Keratinocyte (primary cell): ENCODE measurements around the gene ACBD4. TPM values are rescaled to one million over a fixed set of nuclear protein-coding genes. Genes with fewer than 3 reads are reported as not detected.

Experiments used
- DNase-seq: peaks from one replicate; pipeline ENCODE4 v3.0.0-alpha.2; 2011; ENCODE audit warnings: low read depth, missing footprints, low spot score
- FAIRE-seq: peaks from 2 replicates; lab custom pipeline; 2011; peaks lifted over from hg19 to GRCh38; lab: Jason Lieb, UNC
- H2AFZ ChIP-seq: 2 replicates; pipeline ENCODE4 v1.6.0; 2012; ENCODE audit warnings: low read length, control low read depth, inconsistent platforms; ENCODE audit not compliant: control insufficient read depth
- H3K27ac ChIP-seq: 2 replicates; pipeline ENCODE4 v1.5.1; 2011; ENCODE audit warnings: low read length; ENCODE audit not compliant: control insufficient read depth, insufficient read depth
- H3K27me3 ChIP-seq: 3 replicates; pipeline ENCODE4 v1.6.0; 2011; ENCODE audit warnings: low read length; ENCODE audit not compliant: control insufficient read depth, insufficient read depth; ENCODE audit errors: extremely low read depth
- H3K36me3 ChIP-seq, 2 experiments: 2 replicates in 1 of 2; 3 replicates in 1 of 2; pipeline ENCODE4 v1.5.1; 2011; ENCODE audit warnings: low read length in 2 of 2, mild to moderate bottlenecking in 1 of 2; ENCODE audit not compliant: control insufficient read depth in 2 of 2, insufficient read depth in 2 of 2; ENCODE audit errors: extremely low read depth in 1 of 2
- H3K4me1 ChIP-seq: 3 replicates; pipeline ENCODE4 v1.5.1; 2011; ENCODE audit warnings: low read length; ENCODE audit not compliant: control insufficient read depth, insufficient read depth; ENCODE audit errors: extremely low read depth
- H3K4me2 ChIP-seq: 3 replicates; pipeline ENCODE4 v1.6.0; 2011; ENCODE audit warnings: low read depth, low read length; ENCODE audit not compliant: control insufficient read depth, insufficient read depth; ENCODE audit errors: extremely low read depth
- H3K4me3 ChIP-seq, 3 experiments: fragments of 200-600 bp in 1 of 3; sonication (generic) in 1 of 3; 2 replicates in 2 of 3; 3 replicates in 1 of 3; pipeline ENCODE4 v1.5.1; 2011 to 2016; ENCODE audit warnings: low read length in 3 of 3, mild to moderate bottlenecking in 3 of 3, control low read depth in 2 of 3, inconsistent platforms in 1 of 3, low read depth in 1 of 3, mixed read lengths in 1 of 3, mixed run types in 1 of 3, moderate library complexity in 1 of 3; ENCODE audit not compliant: control insufficient read depth in 2 of 3, insufficient read depth in 2 of 3; ENCODE audit errors: extremely low read depth in 1 of 3
- H3K79me2 ChIP-seq: 2 replicates; pipeline ENCODE4 v1.6.0; 2012; ENCODE audit warnings: low read length; ENCODE audit not compliant: control insufficient read depth, insufficient read depth
- H3K9ac ChIP-seq: 3 replicates; pipeline ENCODE4 v1.6.0; 2011; ENCODE audit warnings: low read length; ENCODE audit not compliant: control insufficient read depth, insufficient read depth; ENCODE audit errors: extremely low read depth
- H3K9me1 ChIP-seq: 3 replicates; pipeline ENCODE4 v1.6.0; 2011; ENCODE audit warnings: low read length; ENCODE audit not compliant: control insufficient read depth, insufficient read depth; ENCODE audit errors: extremely low read depth
- H3K9me3 ChIP-seq: 2 replicates; pipeline ENCODE4 v1.5.1; 2012; ENCODE audit warnings: low read depth, low read length; ENCODE audit not compliant: control insufficient read depth
- H4K20me1 ChIP-seq: 3 replicates; pipeline ENCODE4 v1.6.0; 2011; ENCODE audit warnings: low read length; ENCODE audit not compliant: control insufficient read depth, insufficient read depth; ENCODE audit errors: extremely low read depth
- CTCF ChIP-seq, 3 experiments: IDR thresholded peaks in 1 of 3; conservative IDR thresholded peaks in 1 of 3; optimal IDR thresholded peaks in 1 of 3; 2 replicates in 2 of 3; 3 replicates in 1 of 3; pipeline versions ENCODE3 to v1.5.1; 2011; ENCODE audit warnings: low read length in 3 of 3, mild to moderate bottlenecking in 3 of 3, moderate library complexity in 2 of 3, control low read depth in 1 of 3, inconsistent platforms in 1 of 3; ENCODE audit not compliant: insufficient read depth in 2 of 3; ENCODE audit errors: extremely low read depth in 1 of 3
- EZH2 ChIP-seq: IDR thresholded peaks from one replicate; pipeline ENCODE4 v1.6.1; 2012; ENCODE audit warnings: inconsistent platforms, mild to moderate bottlenecking, low read length, moderate library complexity
- dilution Hi-C: fragments of 300-500 bp; cut with MboI; formaldehyde crosslinking; loops from one replicate; pipeline ENCODE4 v1.7.0; 2020; ENCODE audit warnings: low sequenced_read_pairs; ENCODE audit not compliant: extremely low pct_ligation_motif_present
- polyA plus RNA-seq, 5 experiments: library from polyadenylated mRNA; depleted of rRNA in 3 of 5; stranded (reverse) in 3 of 5; stranded (forward) in 1 of 5; unstranded in 1 of 5; fragments of >200 nt; gene quantifications; 1 replicate in 1 of 5; 2 replicates in 3 of 5; 3 replicates in 1 of 5; pipeline versions ENCODE4 v1.2.1 to v1.2.3, GENCODE V29; 2011 to 2012; ENCODE audit warnings: missing spikeins in 2 of 5, low read depth in 1 of 5, low replicate concordance in 1 of 5

Gene ACBD4
- polyA plus RNA-seq, 1 donor (not counting 4 experiments of a cell fraction or from before 2014, with no cell fraction given), result 2.6 TPM

- Histone ChIP-seq H3K4me3 (no peak overlapping the region), H3K9me3 (no peaks in the 10 kb centered on the region), H3K27ac (no peak overlapping the region), H3K36me3 (peaks cover 4 to 15% of the 10 kb centered on the region in 2 experiments), H3K79me2 (peaks cover 36% of the 10 kb centered on the region), H4K20me1 (no peaks in the 10 kb centered on the region), H3K4me2 (no peak overlapping the region), H3K27me3 (no peaks in the 10 kb centered on the region), H3K9me1 (no peaks in the 10 kb centered on the region), H3K9ac (no peak overlapping the region), H2AFZ (no peak overlapping the region), H3K4me1 (peaks cover 27% of the 10 kb centered on the region)
- dilution Hi-C loops, result no loop called here
- TF ChIP-seq EZH2, result no peak
- TF ChIP-seq CTCF (optimal IDR thresholded peaks at IDR 0.05 in 1 of 3, IDR thresholded peaks at IDR 0.05 in 1 of 3, conservative IDR thresholded peaks at IDR 0.05 in 1 of 3; ENCODE audit: extremely low read depth in 1 of 3, insufficient read depth in 2 of 3, low read length in 3 of 3), result no peak
- FAIRE-seq (no peak), DNase-seq (no peak)
These were observed 14.9 kb upstream of the ACBD4 start for GRCh38 chr17:45120558-45120957.

- no peak overlapping the region for H2AFZ ChIP-seq
- no peak for FAIRE-seq
- peaks cover 7 to 15% of the 10 kb centered on the region in 2 experiments for H3K36me3 ChIP-seq
- H3K4me1 ChIP-seq, result peaks cover 27% of the 10 kb centered on the region
- H3K9me1 ChIP-seq, result no peaks in the 10 kb centered on the region
- DNase-seq, result no peak
- no peak overlapping the region for H3K27ac ChIP-seq
- no peaks in the 10 kb centered on the region for H3K9me3 ChIP-seq
- dilution Hi-C loops, result no loop called here
- no peaks in the 10 kb centered on the region for H3K27me3 ChIP-seq
- H3K9ac ChIP-seq, result no peak overlapping the region
- H3K4me2 ChIP-seq, result no peak overlapping the region
- no peak overlapping the region for H3K4me3 ChIP-seq
- H3K79me2 ChIP-seq, result peaks cover 39% of the 10 kb centered on the region
- no peak for TF ChIP-seq CTCF (optimal IDR thresholded peaks at IDR 0.05 in 1 of 3, IDR thresholded peaks at IDR 0.05 in 1 of 3, conservative IDR thresholded peaks at IDR 0.05 in 1 of 3; ENCODE audit: extremely low read depth in 1 of 3, insufficient read depth in 2 of 3, low read length in 3 of 3)
- no peak for TF ChIP-seq EZH2
- no peaks in the 10 kb centered on the region for H4K20me1 ChIP-seq
These were observed 14.4 kb upstream of the ACBD4 start for GRCh38 chr17:45121055-45121454.
